K562 (cell line): Measurements from ENCODE around the gene CKAP5. TPM values are rescaled to one million over a fixed set of nuclear protein-coding genes. Genes with fewer than 3 reads are reported as not detected.

Experiments used
- ATAC-seq: fragments of 200-7000 bp; cut with Tn5 transposase; 3 replicates; pipeline ENCODE4 v1.9.1; 2020; ENCODE audit warnings: moderate library complexity
- BruUV-seq: library from RNA; stranded (reverse); fragments of 400-500 nt; replicated peaks from 2 replicates; lab custom pipeline; 2021; lab: Mats Ljungman, UMichigan
- CTCF ChIA-PET: fragments of 300-600 bp; formaldehyde crosslinking; extraction: SDS; loops from one replicate; lab custom pipeline; 2021; ENCODE audit warnings: low intra/inter-chr PET ratio; lab: Yijun Ruan, JAX
- POLR2A ChIA-PET: fragments of 300-600, 350-650 bp; sonication (Branson Sonifier 250); formaldehyde crosslinking; extraction: SDS; loops from one replicate; lab custom pipeline; 2021; ENCODE audit warnings: antibody characterized with exemption, inconsistent platforms; lab: Yijun Ruan, JAX
- DNase-seq, 4 experiments: peaks; one replicate each; pipeline versions ENCODE4 v3.0.0 to v3.0.0-alpha.2; 2011 to 2018; ENCODE audit warnings: low spot score in 3 of 4, mixed read lengths in 3 of 4; ENCODE audit errors: extremely low read depth in 1 of 4
- FAIRE-seq: peaks from 2 replicates; lab custom pipeline; 2011; peaks lifted over from hg19 to GRCh38; lab: Jason Lieb, UNC
- H2AFZ ChIP-seq: 2 replicates; pipeline ENCODE4 v1.6.0; 2011; ENCODE audit warnings: low read depth, low read length, control low read depth, inconsistent platforms
- H3K27ac ChIP-seq: fragments of 200-600 bp; 3 replicates; pipeline ENCODE4 v1.8.0; 2011; ENCODE audit warnings: low read depth, mild to moderate bottlenecking, control low read depth, inconsistent platforms, low read length, moderate library complexity, mixed read lengths; ENCODE audit errors: extremely low read depth
- H3K27me3 ChIP-seq, 2 experiments: fragments of 300-600 bp in 1 of 2; 2 replicates in 1 of 2; 3 replicates in 1 of 2; pipeline versions ENCODE4 v1.6.0 to v1.8.0; 2011; ENCODE audit warnings: inconsistent platforms in 2 of 2, low read length in 2 of 2, mild to moderate bottlenecking in 1 of 2, mixed read lengths in 1 of 2, moderate library complexity in 1 of 2; ENCODE audit not compliant: control insufficient read depth in 2 of 2, insufficient read depth in 2 of 2
- H3K36me3 ChIP-seq: fragments of 300-600 bp; 3 replicates; pipeline ENCODE4 v1.8.0; 2011; ENCODE audit warnings: mild to moderate bottlenecking, low read length, inconsistent platforms; ENCODE audit not compliant: control insufficient read depth, insufficient read depth
- H3K4me1 ChIP-seq, 2 experiments: fragments of 200-600 bp in 1 of 2; replicated peaks in 1 of 2; 2 replicates in 1 of 2; 3 replicates in 1 of 2; pipeline versions ENCODE4 v1.5.1 to v1.8.0; 2011; ENCODE audit warnings: inconsistent platforms in 2 of 2, low read length in 2 of 2, mild to moderate bottlenecking in 1 of 2, mixed read lengths in 1 of 2, moderate library complexity in 1 of 2; ENCODE audit not compliant: control insufficient read depth in 2 of 2, insufficient read depth in 2 of 2
- H3K4me2 ChIP-seq: 2 replicates; pipeline ENCODE4 v1.6.1; 2011; ENCODE audit warnings: low read length, control low read depth, inconsistent platforms, mixed read lengths; ENCODE audit not compliant: insufficient read depth
- H3K4me3 ChIP-seq: fragments of 200-600 bp; sonication (generic), shearing (Covaris generic); 2 replicates; pipeline ENCODE4 v1.5.1; 2016; ENCODE audit warnings: control low read depth, inconsistent platforms
- H3K79me2 ChIP-seq: fragments of 200-600 bp; 3 replicates; pipeline ENCODE4 v1.8.0; 2011; ENCODE audit warnings: low read length, inconsistent platforms; ENCODE audit not compliant: control insufficient read depth, insufficient read depth
- H3K9ac ChIP-seq, 2 experiments: 2 replicates each; pipeline versions ENCODE4 v1.6.0 to v1.6.1; 2011; ENCODE audit warnings: low read depth in 2 of 2, low read length in 2 of 2, control low read depth in 1 of 2, inconsistent platforms in 1 of 2, mild to moderate bottlenecking in 1 of 2, mixed read lengths in 1 of 2; ENCODE audit not compliant: insufficient read depth in 1 of 2
- H3K9me1 ChIP-seq: one replicate; pipeline ENCODE4 v1.6.0; 2011; ENCODE audit warnings: inconsistent platforms, mild to moderate bottlenecking, low read length, moderate library complexity; ENCODE audit not compliant: control insufficient read depth, insufficient read depth
- H3K9me3 ChIP-seq: replicated peaks from 2 replicates; pipeline ENCODE4 v1.5.1; 2011; ENCODE audit warnings: low read depth, low read length, inconsistent platforms; ENCODE audit not compliant: control insufficient read depth, insufficient read depth
- H4K20me1 ChIP-seq: replicated peaks from 2 replicates; pipeline ENCODE4 v1.6.1; 2011; ENCODE audit warnings: low read length, inconsistent platforms, mixed read lengths; ENCODE audit not compliant: control insufficient read depth, insufficient read depth
- CAMTA2 ChIP-seq: fragments of 250-450 bp; sonication (Bioruptor Pico); conservative IDR thresholded peaks from 2 replicates; pipeline ENCODE4 v1.5.1; 2022
- CBX3 ChIP-seq, 2 experiments: IDR thresholded peaks; 1 replicate in 1 of 2; 2 replicates in 1 of 2; pipeline ENCODE4 v1.6.1; 2012; ENCODE audit warnings: inconsistent platforms in 2 of 2, low read length in 2 of 2, borderline replicate concordance in 1 of 2, control low read depth in 1 of 2
- ETV1 ChIP-seq: fragments of 450-650 bp; conservative IDR thresholded peaks from 2 replicates; pipeline ENCODE4 v1.6.1; 2016; ENCODE audit warnings: missing genetic modification characterization, control low read depth, low read depth, missing compliant biosample characterization
- EWSR1 ChIP-seq: fragments of 450-650 bp; IDR thresholded peaks from 2 replicates; pipeline ENCODE4 v1.6.1; 2018; ENCODE audit warnings: borderline replicate concordance, mild to moderate bottlenecking, low read depth, moderate library complexity; ENCODE audit not compliant: partially characterized antibody
- HDAC3 ChIP-seq: fragments of 450-650 bp; IDR thresholded peaks from 2 replicates; pipeline ENCODE4 v1.6.1; 2018; ENCODE audit warnings: borderline replicate concordance, mild to moderate bottlenecking, moderate library complexity; ENCODE audit not compliant: partially characterized antibody
- JUND ChIP-seq, 2 experiments: IDR thresholded peaks; 2 replicates in 1 of 2; 3 replicates in 1 of 2; pipeline ENCODE4 v1.6.1; 2011; ENCODE audit warnings: borderline replicate concordance in 2 of 2, low read depth in 2 of 2, low read length in 2 of 2, improper control_type of control experiment in 1 of 2, missing biosample characterization in 1 of 2, missing genetic modification characterization in 1 of 2, missing genetic modification reagents in 1 of 2
- RBBP5 ChIP-seq: fragments of 200-600 bp; sonication (generic); IDR thresholded peaks from 2 replicates; pipeline ENCODE4 v1.6.1; 2012; ENCODE audit warnings: borderline replicate concordance, mild to moderate bottlenecking, low read length, control low read depth, inconsistent platforms; ENCODE audit not compliant: insufficient read depth, poor library complexity, severe bottlenecking
- SMAD2 ChIP-seq: fragments of 150-350 bp; IDR thresholded peaks from 2 replicates; pipeline ENCODE4 v1.6.1; 2014; ENCODE audit warnings: low read depth, mild to moderate bottlenecking, low read length
- STAT5B ChIP-seq: fragments of 250-450 bp; sonication (Bioruptor Pico); IDR thresholded peaks from 2 replicates; pipeline ENCODE4 v1.8.0; 2021; ENCODE audit warnings: mild to moderate bottlenecking, inconsistent platforms
- ZFP36 ChIP-seq: fragments of 150-350 bp; IDR thresholded peaks from 2 replicates; pipeline ENCODE4 v1.6.1; 2018; ENCODE audit warnings: low read length, low read depth; ENCODE audit not compliant: partially characterized antibody
- ZNF57 ChIP-seq: fragments of 450-650 bp; formaldehyde crosslinking; IDR thresholded peaks from 2 replicates; pipeline ENCODE4 v1.4.0; 2020; ENCODE audit warnings: mild to moderate bottlenecking, moderate library complexity
- WGBS: fragments of 100-300 bp; shearing (Covaris generic); methylation state at CpG from one replicate; pipeline ENCODE4 v1.1.6; 2016; ENCODE audit warnings: low coverage, mixed read lengths; ENCODE audit not compliant: insufficient coverage; ENCODE audit errors: missing lambda C conversion rate; 5-methylcytosine and 5-hydroxymethylcytosine counted together
- in situ Hi-C: fragments of 300-500 bp; cut with MboI; formaldehyde crosslinking; loops from 4 replicates; pipeline ENCODE4 v1.15.0; 2018; ENCODE audit warnings: inconsistent platforms, mixed read lengths
- intact Hi-C: fragments of 100-400 bp; cut with micrococcal nuclease; formaldehyde crosslinking; loops from 2 replicates; pipeline ENCODE4 v1.14.2; 2022
- polyA plus RNA-seq, 8 experiments: library from polyadenylated mRNA; depleted of rRNA in 4 of 8; stranded (reverse) in 5 of 8; unstranded in 3 of 8; fragments of >200 nt; fragmentation: Nextera tagmentation in 2 of 8; fragmentation: Illumina TruSeq in 1 of 8; extraction: Ambion mirVana in 2 of 8; extraction: Trizol in 1 of 8; gene quantifications; 2 replicates each; pipeline versions ENCODE4 v1.2.1 to v1.2.3, GENCODE V29; 2011 to 2014; ENCODE audit warnings: inconsistent platforms in 1 of 8, missing spikeins in 1 of 8
- total RNA-seq, 7 experiments: library from RNA; depleted of rRNA in 6 of 7; stranded (reverse); fragments of >200 nt in 6 of 7; fragmentation: Illumina TruSeq in 2 of 7; extraction: Trizol in 2 of 7; gene quantifications; 2 replicates each; pipeline versions ENCODE4 v1.2.1 to v1.2.3, GENCODE V29; 2011 to 2021; ENCODE audit warnings: low replicate concordance in 1 of 7
- TF ChIP-seq, protein P1 (sequence below): fragments of 250-450 bp; sonication (Bioruptor Pico); IDR thresholded peaks from 2 replicates; pipeline ENCODE4 v1.8.0; 2022; ENCODE audit warnings: inconsistent platforms
- TF ChIP-seq, protein P2 (sequence below): fragments of 450-650 bp; IDR thresholded peaks from 2 replicates; pipeline ENCODE4 v1.6.1; 2018; ENCODE audit warnings: mild to moderate bottlenecking, low read depth; ENCODE audit not compliant: partially characterized antibody

Gene CKAP5
- total and polyA plus RNA-seq, 9 of the 15 experiments (the other 6 are each of a cell fraction or from before 2014, with no cell fraction given) = 60.1 to 239 (median 139) TPM

DNA sequence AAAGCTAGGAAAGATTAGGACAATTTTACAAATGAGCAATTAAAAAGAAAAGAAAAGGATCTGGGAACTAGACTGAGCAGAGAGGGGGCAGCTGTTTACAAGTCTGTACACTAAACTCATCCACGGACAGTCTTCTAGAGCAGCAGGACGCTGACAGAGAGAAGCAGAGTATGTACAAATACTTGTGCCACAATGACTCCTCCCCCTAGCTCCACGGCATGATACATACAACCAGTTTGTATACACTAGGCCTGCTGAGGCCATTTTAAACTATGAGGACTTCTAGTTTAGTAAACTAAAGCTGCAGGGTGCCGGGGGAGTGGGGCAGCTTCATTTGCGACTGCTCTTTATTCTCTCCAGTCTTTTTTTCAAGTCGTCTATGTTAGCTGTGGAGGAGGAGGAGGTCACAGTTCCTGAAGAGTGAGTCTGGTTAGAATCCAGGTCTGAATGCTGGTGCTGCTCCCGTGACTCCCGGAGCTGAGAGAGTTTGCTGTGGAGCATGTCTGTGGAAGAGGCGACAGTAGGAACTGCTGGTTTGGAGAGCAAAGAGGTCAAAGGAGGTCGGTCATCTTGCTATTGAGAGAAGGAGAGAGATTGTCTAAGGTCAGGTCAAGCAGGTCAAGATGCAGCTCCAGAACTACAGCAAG is 102.3 kb downstream of the CKAP5 start:
- Histone ChIP-seq H2AFZ (no peak overlapping the region), H3K9ac (no peak overlapping the region), H3K27ac (no peak overlapping the region), H3K4me1 (no peaks in the 10 kb centered on the region; a peak in 1 of 5 replicates), H3K9me1 (no peaks in the 10 kb centered on the region), H4K20me1 (no peaks in the 10 kb centered on the region), H3K4me2 (no peak overlapping the region), H3K9me3 (no peaks in the 10 kb centered on the region), H3K36me3 (peaks cover 76% of the 10 kb centered on the region), H3K27me3 (no peaks in the 10 kb centered on the region), H3K79me2 (no peaks in the 10 kb centered on the region), H3K4me3 (no peak overlapping the region)
- FAIRE-seq (no peak), DNase-seq (peak in 1 of 4 experiments; percentile 8), ATAC-seq (no peak)
- in situ Hi-C loops (loop anchor here (10.0 kb wide), 1 partner anchor 391 kb away; no protein-coding TSS in a partner anchor), intact Hi-C loops (no loop called here)
- 90% methylated on average over 9 of the region's 10 CpGs for WGBS
- TSS peak; percentile 43 for BruUV-seq
- CTCF ChIA-PET = no interaction called here
- POLR2A ChIA-PET = interaction anchor here (0.6 to 2.0 kb wide), 8 partner anchors 9 to 86 kb away, joined by 3 to 6 read pairs (median 4); no protein-coding TSS in a partner anchor
- no peak for TF ChIP-seq JUND (IDR thresholded peaks at IDR 0.05; ENCODE audit: borderline replicate concordance, low read depth, low read length)
- no peak for TF ChIP-seq JUND (tag; IDR thresholded peaks at IDR 0.05; ENCODE audit: borderline replicate concordance, low read depth, low read length)
- no peak for TF ChIP-seq STAT5B (CRISPR knock-in tag)
- TF ChIP-seq ZNF57 (CRISPR knock-in tag) = no peak
- TF ChIP-seq CBX3 (IDR thresholded peaks at IDR 0.05; ENCODE audit: borderline replicate concordance in 1 of 2, low read length in 2 of 2) = no peak
- TF ChIP-seq CAMTA2 (CRISPR knock-in tag) = no peak
- TF ChIP-seq ZFP36 = no peak
- no peak for TF ChIP-seq ETV1 (tag)
- no peak for TF ChIP-seq RBBP5
- TF ChIP-seq SMAD2 = no peak
- TF ChIP-seq, protein P1, sequence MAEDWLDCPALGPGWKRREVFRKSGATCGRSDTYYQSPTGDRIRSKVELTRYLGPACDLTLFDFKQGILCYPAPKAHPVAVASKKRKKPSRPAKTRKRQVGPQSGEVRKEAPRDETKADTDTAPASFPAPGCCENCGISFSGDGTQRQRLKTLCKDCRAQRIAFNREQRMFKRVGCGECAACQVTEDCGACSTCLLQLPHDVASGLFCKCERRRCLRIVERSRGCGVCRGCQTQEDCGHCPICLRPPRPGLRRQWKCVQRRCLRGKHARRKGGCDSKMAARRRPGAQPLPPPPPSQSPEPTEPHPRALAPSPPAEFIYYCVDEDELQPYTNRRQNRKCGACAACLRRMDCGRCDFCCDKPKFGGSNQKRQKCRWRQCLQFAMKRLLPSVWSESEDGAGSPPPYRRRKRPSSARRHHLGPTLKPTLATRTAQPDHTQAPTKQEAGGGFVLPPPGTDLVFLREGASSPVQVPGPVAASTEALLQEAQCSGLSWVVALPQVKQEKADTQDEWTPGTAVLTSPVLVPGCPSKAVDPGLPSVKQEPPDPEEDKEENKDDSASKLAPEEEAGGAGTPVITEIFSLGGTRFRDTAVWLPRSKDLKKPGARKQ (CRISPR knock-in tag) = no peak
- TF ChIP-seq, protein P2, sequence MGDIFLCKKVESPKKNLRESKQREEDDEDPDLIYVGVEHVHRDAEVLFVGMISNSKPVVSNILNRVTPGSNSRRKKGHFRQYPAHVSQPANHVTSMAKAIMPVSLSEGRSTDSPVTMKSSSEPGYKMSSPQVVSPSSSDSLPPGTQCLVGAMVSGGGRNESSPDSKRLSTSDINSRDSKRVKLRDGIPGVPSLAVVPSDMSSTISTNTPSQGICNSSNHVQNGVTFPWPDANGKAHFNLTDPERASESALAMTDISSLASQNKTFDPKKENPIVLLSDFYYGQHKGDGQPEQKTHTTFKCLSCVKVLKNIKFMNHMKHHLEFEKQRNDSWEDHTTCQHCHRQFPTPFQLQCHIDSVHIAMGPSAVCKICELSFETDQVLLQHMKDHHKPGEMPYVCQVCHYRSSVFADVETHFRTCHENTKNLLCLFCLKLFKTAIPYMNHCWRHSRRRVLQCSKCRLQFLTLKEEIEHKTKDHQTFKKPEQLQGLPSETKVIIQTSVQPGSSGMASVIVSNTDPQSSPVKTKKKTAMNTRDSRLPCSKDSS = no peak
- TF ChIP-seq EWSR1 = no peak
- no peak for TF ChIP-seq HDAC3
